HG03460 (cell line): ENCODE data around the gene TMEM45B.
"Not testable (repeated sequence)": the region's sequence is repeated elsewhere in the genome, so short reads cannot be mapped to it uniquely, and the experiment has no call there.

Experiments
- ATAC-seq: cut with Tn5 transposase; IDR thresholded peaks from one replicate; pipeline ENCODE4 v1.9.1; 2021; ENCODE audit not compliant: unreplicated experiment

The TMEM45B gene

GRCh38 chr11:129815596-129816461 is at the start of gene TMEM45B:
TSS of gene TMEM45B (plus strand) at chr11:129815848. CDS start at chr11:129852483, 36,635 bp downstream.
- no peak for ATAC-seq

- no peak for ATAC-seq
Measured at GRCh38 chr11:129766898-129767604, 48.6 kb upstream of the TMEM45B start.

- no peak for ATAC-seq
Measured at GRCh38 chr11:129767827-129768226, 47.8 kb upstream of the TMEM45B start.

GRCh38 chr11:129768356-129768755 is 47.3 kb upstream of the TMEM45B start:
- ATAC-seq, result no peak

GRCh38 chr11:129769059-129769458 is 46.6 kb upstream of the TMEM45B start:
- no peak for ATAC-seq

- ATAC-seq, result no peak
Measured at GRCh38 chr11:129770993-129771392, 44.7 kb upstream of the TMEM45B start.

- ATAC-seq, result not testable (repeated sequence)
Measured at GRCh38 chr11:129771456-129771855, 44.2 kb upstream of the TMEM45B start.

GRCh38 chr11:129778877-129779276 is 36.8 kb upstream of the TMEM45B start:
- ATAC-seq, result no peak

- no peak for ATAC-seq
Measured at GRCh38 chr11:129779342-129779741, 36.3 kb upstream of the TMEM45B start.

- ATAC-seq, result no peak
Measured at GRCh38 chr11:129785383-129786111, 30.1 kb upstream of the TMEM45B start.

GRCh38 chr11:129786112-129786416 is 29.6 kb upstream of the TMEM45B start:
- ATAC-seq, result not testable (repeated sequence)

GRCh38 chr11:129787532-129788155 is 28.0 kb upstream of the TMEM45B start:
- ATAC-seq, result no peak

- no peak for ATAC-seq
Measured at GRCh38 chr11:129788278-129788677, 27.4 kb upstream of the TMEM45B start.

GRCh38 chr11:129790106-129790505 is 25.5 kb upstream of the TMEM45B start:
- ATAC-seq, result no peak

GRCh38 chr11:129791515-129791914 is 24.1 kb upstream of the TMEM45B start:
- ATAC-seq, result no peak

GRCh38 chr11:129792663-129793062 is 23.0 kb upstream of the TMEM45B start:
- ATAC-seq, result no peak

- ATAC-seq, result no peak
Measured at GRCh38 chr11:129795089-129795488, 20.6 kb upstream of the TMEM45B start.

GRCh38 chr11:129798212-129798611 is 17.4 kb upstream of the TMEM45B start:
- no peak for ATAC-seq

GRCh38 chr11:129800162-129800561 is 15.5 kb upstream of the TMEM45B start:
- ATAC-seq, result not testable (repeated sequence)

- no peak for ATAC-seq
Measured at GRCh38 chr11:129800655-129801054, 15.0 kb upstream of the TMEM45B start.

- no peak for ATAC-seq
Measured at GRCh38 chr11:129803533-129803932, 12.1 kb upstream of the TMEM45B start.
